ENCODE measurements around the gene ZFR. TPM values are rescaled to one million over a fixed set of nuclear protein-coding genes. Genes with fewer than 3 reads are reported as not detected.
"Not testable (repeated sequence)": the region's sequence is repeated elsewhere in the genome, so short reads cannot be mapped to it uniquely, and the experiment has no call there.

ZFR gene
- polyA plus RNA-seq, 1 donor from 2014 or later = 81.7 TPM

GRCh38 chr5:32439086-32439642, 5.4 kb downstream of the ZFR start:
- no peak overlapping the region for H3K4me3 Mint-ChIP-seq
- no peaks in the 10 kb centered on the region for H3K27me3 Mint-ChIP-seq
- peaks cover 3% of the 10 kb centered on the region for H3K36me3 Mint-ChIP-seq
- no peak overlapping the region for H3K27ac Mint-ChIP-seq
- peaks cover 27 to 43% (median 40%) of the 10 kb centered on the region in 3 donors for H3K4me1 Mint-ChIP-seq
- no peaks in the 10 kb centered on the region for H3K9me3 Mint-ChIP-seq

- Mint-ChIP-seq H3K4me3 (no peak overlapping the region), H3K4me1 (peaks cover 24 to 42% (median 30%) of the 10 kb centered on the region in 3 donors), H3K27ac (peak overlapping the region in 1 of 3 donors; percentile 25), H3K36me3 (no peaks in the 10 kb centered on the region), H3K27me3 (no peaks in the 10 kb centered on the region), H3K9me3 (no peaks in the 10 kb centered on the region)
These were observed 7.8 kb downstream of the ZFR start for GRCh38 chr5:32436553-32437242.

GRCh38 chr5:32435383-32435782, 9.2 kb downstream of the ZFR start:
- H3K27ac Mint-ChIP-seq = no peak overlapping the region
- H3K27me3 Mint-ChIP-seq = no peaks in the 10 kb centered on the region
- H3K9me3 Mint-ChIP-seq = no peaks in the 10 kb centered on the region
- H3K4me1 Mint-ChIP-seq = peaks cover 29 to 45% (median 32%) of the 10 kb centered on the region in 3 donors
- H3K4me3 Mint-ChIP-seq = no peak overlapping the region
- peaks cover 5% of the 10 kb centered on the region for H3K36me3 Mint-ChIP-seq

GRCh38 chr5:32434221-32434620, 10.3 kb downstream of the ZFR start:
- Mint-ChIP-seq H3K4me1 (peaks cover 37 to 44% (median 39%) of the 10 kb centered on the region in 3 donors), H3K9me3 (no peaks in the 10 kb centered on the region), H3K4me3 (no peak overlapping the region), H3K27ac (no peak overlapping the region), H3K27me3 (no peaks in the 10 kb centered on the region), H3K36me3 (peaks cover 7% of the 10 kb centered on the region)

GRCh38 chr5:32432633-32433032, 11.9 kb downstream of the ZFR start:
- Mint-ChIP-seq H3K9me3 (no peaks in the 10 kb centered on the region), H3K27ac (no peak overlapping the region), H3K36me3 (peaks cover 14% of the 10 kb centered on the region), H3K4me3 (peak overlapping the region in 1 of 4 donors; percentile 60), H3K4me1 (peaks cover 35 to 45% (median 39%) of the 10 kb centered on the region in 3 donors), H3K27me3 (no peaks in the 10 kb centered on the region)

GRCh38 chr5:32430825-32431224, 13.7 kb downstream of the ZFR start:
- not testable (repeated sequence) for H3K27me3 Mint-ChIP-seq, H3K9me3 Mint-ChIP-seq
- Mint-ChIP-seq H3K27ac (peak overlapping the region in 1 of 3 donors; percentile 71), H3K4me3 (peak overlapping the region in 1 of 4 donors; percentile 49), H3K4me1 (peaks cover 34 to 43% (median 39%) of the 10 kb centered on the region in 3 donors), H3K36me3 (peaks cover 21% of the 10 kb centered on the region)

GRCh38 chr5:32428426-32428825, 16.1 kb downstream of the ZFR start:
- H3K36me3 Mint-ChIP-seq = peaks cover 21% of the 10 kb centered on the region
- H3K27ac Mint-ChIP-seq = no peak overlapping the region
- no peak overlapping the region for H3K4me3 Mint-ChIP-seq
- H3K4me1 Mint-ChIP-seq = peaks cover 37 to 39% (median 38%) of the 10 kb centered on the region in 3 donors
- H3K9me3 Mint-ChIP-seq = no peaks in the 10 kb centered on the region
- H3K27me3 Mint-ChIP-seq = no peaks in the 10 kb centered on the region

GRCh38 chr5:32426440-32427151, 17.9 kb downstream of the ZFR start:
- Mint-ChIP-seq H3K27ac (no peak overlapping the region), H3K9me3 (no peaks in the 10 kb centered on the region), H3K27me3 (no peaks in the 10 kb centered on the region), H3K4me1 (peaks cover 35 to 37% (median 36%) of the 10 kb centered on the region in 3 donors), H3K36me3 (peaks cover 22% of the 10 kb centered on the region), H3K4me3 (no peak overlapping the region)

GRCh38 chr5:32422697-32423096, 21.8 kb downstream of the ZFR start:
- Mint-ChIP-seq H3K4me1 (peaks cover 17 to 29% (median 27%) of the 10 kb centered on the region in 3 donors), H3K4me3 (no peak overlapping the region)

GRCh38 chr5:32421075-32421474, 23.5 kb downstream of the ZFR start:
- H3K4me3 Mint-ChIP-seq = no peak overlapping the region

More at GRCh38 chr5:32422697-32423096, 21.8 kb downstream of the ZFR start:
- Mint-ChIP-seq H3K27me3 (no peaks in the 10 kb centered on the region), H3K36me3 (peaks cover 9% of the 10 kb centered on the region), H3K27ac (no peak overlapping the region), H3K9me3 (no peaks in the 10 kb centered on the region)

GRCh38 chr5:32420506-32420905, 24.0 kb downstream of the ZFR start:
- Mint-ChIP-seq H3K9me3 (no peaks in the 10 kb centered on the region), H3K4me1 (peaks cover 17 to 27% (median 21%) of the 10 kb centered on the region in 3 donors), H3K27me3 (no peaks in the 10 kb centered on the region), H3K27ac (no peak overlapping the region), H3K36me3 (peaks cover 2% of the 10 kb centered on the region), H3K4me3 (no peak overlapping the region)

More at GRCh38 chr5:32421075-32421474, 23.5 kb downstream of the ZFR start:
- peaks cover 2% of the 10 kb centered on the region for H3K36me3 Mint-ChIP-seq
- no peaks in the 10 kb centered on the region for H3K9me3 Mint-ChIP-seq
- H3K27ac Mint-ChIP-seq = no peak overlapping the region
- H3K4me1 Mint-ChIP-seq = peaks cover 17 to 27% (median 22%) of the 10 kb centered on the region in 3 donors
- H3K27me3 Mint-ChIP-seq = no peaks in the 10 kb centered on the region

- H3K4me3 Mint-ChIP-seq = no peak overlapping the region
- H3K4me1 Mint-ChIP-seq = peaks cover 15 to 24% (median 21%) of the 10 kb centered on the region in 3 donors
- peaks cover 2% of the 10 kb centered on the region for H3K36me3 Mint-ChIP-seq
- no peak overlapping the region for H3K27ac Mint-ChIP-seq
- H3K9me3 Mint-ChIP-seq = no peaks in the 10 kb centered on the region
- H3K27me3 Mint-ChIP-seq = no peaks in the 10 kb centered on the region
These were observed 24.7 kb downstream of the ZFR start for GRCh38 chr5:32419791-32420190.

GRCh38 chr5:32413466-32414263, 30.9 kb downstream of the ZFR start:
- peaks cover 7 to 14% (median 7%) of the 10 kb centered on the region in 3 donors for H3K4me1 Mint-ChIP-seq
- H3K36me3 Mint-ChIP-seq = no peaks in the 10 kb centered on the region
- H3K27me3 Mint-ChIP-seq = no peaks in the 10 kb centered on the region
- peak overlapping the region in 1 of 3 donors; percentile 5 for H3K27ac Mint-ChIP-seq
- H3K4me3 Mint-ChIP-seq = no peak overlapping the region
- no peaks in the 10 kb centered on the region for H3K9me3 Mint-ChIP-seq

- Mint-ChIP-seq H3K4me3 (no peak overlapping the region), H3K27ac (peak overlapping the region in 1 of 3 donors; percentile 43), H3K27me3 (no peaks in the 10 kb centered on the region), H3K9me3 (no peaks in the 10 kb centered on the region), H3K4me1 (peaks cover 7 to 14% (median 7%) of the 10 kb centered on the region in 3 donors), H3K36me3 (peaks cover 4% of the 10 kb centered on the region)
These were observed 33.9 kb downstream of the ZFR start for GRCh38 chr5:32410630-32411029.
